GM18511 (cell line): Measurements from ENCODE around the gene NR0B2.

Experiments used
- ATAC-seq: cut with Tn5 transposase; IDR thresholded peaks from one replicate; pipeline ENCODE4 v1.9.1; 2021; ENCODE audit warnings: mild to moderate bottlenecking, moderate library complexity; ENCODE audit not compliant: unreplicated experiment

Gene NR0B2

GRCh38 chr1:26938004-26938658 is 24.4 kb upstream of the NR0B2 start:
- no peak for ATAC-seq

DNA sequence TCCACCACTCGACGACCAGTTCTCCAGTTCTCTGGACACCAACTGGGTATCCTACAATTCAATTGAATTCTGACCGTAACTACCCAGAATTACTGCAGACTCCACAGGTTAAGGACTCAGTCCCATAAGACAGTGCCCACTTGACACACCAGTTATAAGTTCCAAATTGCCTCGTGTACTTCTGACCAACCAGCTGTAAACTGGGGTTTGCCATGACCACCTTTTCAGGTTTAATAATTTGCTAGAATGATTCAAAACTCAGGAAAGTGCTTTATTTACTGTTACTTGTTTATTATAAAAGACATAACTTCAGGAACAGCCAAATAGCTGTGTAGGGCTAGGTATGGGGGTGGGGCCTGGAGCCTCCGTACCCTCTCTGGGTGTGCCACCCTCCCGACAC is 23.0 kb upstream of the NR0B2 start:
- ATAC-seq = no peak

DNA sequence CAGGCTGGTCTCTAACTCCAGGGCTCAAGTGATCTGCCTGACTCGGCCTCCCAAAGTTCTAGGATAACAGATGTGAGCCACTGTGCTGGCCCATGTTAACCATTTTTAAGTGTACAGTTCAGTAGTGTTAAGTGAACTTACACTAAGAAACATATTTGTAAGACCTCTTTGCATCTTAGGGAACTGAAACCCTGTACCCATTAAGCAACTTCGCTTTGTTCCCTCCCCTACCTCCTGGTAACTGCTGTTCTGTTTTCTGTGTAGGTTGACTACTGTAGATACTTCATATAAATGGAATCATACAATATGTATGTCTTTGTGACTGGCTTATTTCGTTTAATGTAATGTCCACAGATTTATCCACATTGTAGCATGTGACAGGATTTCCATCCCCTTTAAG is 18.8 kb upstream of the NR0B2 start:
- ATAC-seq = no peak

GRCh38 chr1:26923711-26924110 is 9.9 kb upstream of the NR0B2 start:
- no peak for ATAC-seq

- no peak for ATAC-seq
Observed at GRCh38 chr1:26922901-26923300, 9.1 kb upstream of the NR0B2 start.

DNA sequence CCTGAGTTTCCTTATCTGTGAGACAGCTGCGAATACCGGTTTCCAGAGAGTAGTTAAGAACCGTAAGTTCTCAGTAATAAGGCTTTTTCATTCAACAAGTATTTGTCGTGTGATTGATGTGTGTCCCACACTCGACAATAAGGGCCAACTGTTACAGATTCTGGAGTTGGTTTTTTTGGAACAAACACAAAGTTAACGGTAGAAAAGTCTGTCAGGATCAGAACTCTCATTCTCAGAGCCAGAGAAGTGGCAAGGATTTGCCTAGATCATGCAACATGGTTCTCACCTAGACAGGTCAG is 8.6 kb upstream of the NR0B2 start:
- ATAC-seq = no peak

DNA sequence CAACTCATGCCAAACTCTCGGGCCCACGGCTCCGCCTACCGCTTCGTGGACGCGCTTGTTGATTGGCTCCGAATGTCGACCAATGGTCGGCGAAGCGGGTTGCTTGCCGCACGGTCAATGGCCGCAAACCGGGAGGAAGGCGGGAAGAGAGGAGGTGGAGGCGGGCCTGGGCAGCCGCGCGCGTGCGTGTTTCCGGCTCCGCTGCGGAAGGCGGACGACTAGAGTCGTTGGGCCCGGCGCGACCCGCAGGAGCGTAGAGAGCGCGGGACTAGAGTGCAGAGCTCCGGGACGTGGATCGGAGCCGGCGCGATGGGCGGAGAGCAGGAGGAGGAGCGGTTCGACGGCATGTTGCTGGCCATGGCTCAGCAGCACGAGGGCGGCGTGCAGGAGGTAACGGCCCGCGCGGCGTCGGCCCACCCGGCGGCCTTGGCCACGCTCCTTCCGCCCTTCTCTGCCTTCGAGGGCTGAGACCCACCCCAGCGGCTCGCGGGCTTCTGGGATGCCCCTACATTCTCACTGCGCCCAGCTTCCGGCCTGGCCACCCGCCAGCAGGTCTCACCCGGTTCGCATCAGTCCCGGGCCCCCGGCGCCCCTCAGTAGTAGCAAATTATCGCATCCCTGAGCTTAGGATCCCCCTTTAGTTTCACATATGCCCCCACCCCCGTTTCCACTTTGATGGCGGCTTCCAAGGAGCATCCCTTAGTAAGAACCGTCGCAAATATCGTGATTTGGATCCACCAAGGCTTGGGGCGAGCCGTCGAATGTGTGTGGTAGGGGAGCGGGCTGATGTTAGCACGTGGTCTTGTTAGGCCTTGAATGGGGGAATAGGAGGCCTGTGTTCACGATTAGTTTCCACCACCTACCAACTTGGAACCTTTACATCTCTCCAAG is 8.0 kb upstream of the NR0B2 start, which contains the start of gene NUDC:
Gene NUDC (plus strand): TSS at position 204 of the 891 bp plus-strand sequence. CDS start 106 bp downstream, at position 310.
- ATAC-seq = peak; percentile 98

GRCh38 chr1:26921126-26921539 is 7.4 kb upstream of the NR0B2 start:
- peak; percentile 24 for ATAC-seq

DNA sequence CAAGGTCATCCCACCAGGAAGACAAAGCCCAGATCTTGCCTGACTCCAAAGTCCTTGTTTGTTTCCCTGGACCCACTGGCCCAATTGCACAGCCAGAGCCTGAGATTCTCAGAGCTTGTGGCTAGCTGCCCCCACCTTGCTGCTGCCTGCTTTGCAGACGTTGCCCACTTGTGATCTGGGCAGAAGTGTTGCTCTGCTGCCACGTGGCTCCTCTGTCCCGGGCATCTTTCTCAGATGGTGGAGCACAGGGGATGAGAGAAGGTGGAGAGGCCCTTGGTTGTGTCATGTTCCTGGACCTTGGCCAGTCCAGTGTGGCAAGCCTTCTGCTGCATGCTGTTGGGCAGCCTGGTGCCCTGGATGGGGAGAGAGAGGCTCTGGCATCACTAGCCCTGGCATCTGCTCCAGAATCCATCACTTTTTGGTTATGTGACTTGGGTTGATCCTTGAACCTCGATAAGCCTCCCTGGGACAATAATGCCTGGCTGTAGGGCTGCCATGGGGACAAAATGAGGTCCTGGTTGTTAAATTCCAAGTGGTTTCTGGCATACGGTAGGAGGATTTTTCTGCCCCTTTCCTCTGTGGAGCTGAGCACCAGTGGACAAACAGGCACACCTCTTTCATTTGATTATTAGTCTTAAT is 1.5 kb upstream of the NR0B2 start:
- no peak for ATAC-seq

DNA sequence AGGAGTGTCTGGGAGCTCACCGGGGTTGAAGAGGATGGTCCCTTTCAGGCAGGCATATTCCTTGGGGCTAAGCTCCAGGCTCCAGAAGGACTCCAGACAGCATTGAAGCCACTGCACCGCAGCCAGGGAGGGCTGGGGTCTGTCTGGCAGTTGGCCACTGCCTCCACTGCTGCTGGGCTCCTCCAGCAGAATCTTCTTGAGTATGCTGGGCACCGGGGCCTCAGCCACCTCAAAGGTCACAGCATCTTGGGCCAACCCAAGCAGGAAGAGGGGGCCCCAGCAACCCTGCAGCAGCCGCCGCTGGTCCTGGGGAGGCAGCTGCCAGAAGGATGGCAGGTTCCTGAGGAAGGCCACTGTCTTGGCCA is 404 bp downstream of the NR0B2 start:
- no peak for ATAC-seq

GRCh38 chr1:26912147-26912490 is 1.7 kb downstream of the NR0B2 start:
- no peak for ATAC-seq

DNA sequence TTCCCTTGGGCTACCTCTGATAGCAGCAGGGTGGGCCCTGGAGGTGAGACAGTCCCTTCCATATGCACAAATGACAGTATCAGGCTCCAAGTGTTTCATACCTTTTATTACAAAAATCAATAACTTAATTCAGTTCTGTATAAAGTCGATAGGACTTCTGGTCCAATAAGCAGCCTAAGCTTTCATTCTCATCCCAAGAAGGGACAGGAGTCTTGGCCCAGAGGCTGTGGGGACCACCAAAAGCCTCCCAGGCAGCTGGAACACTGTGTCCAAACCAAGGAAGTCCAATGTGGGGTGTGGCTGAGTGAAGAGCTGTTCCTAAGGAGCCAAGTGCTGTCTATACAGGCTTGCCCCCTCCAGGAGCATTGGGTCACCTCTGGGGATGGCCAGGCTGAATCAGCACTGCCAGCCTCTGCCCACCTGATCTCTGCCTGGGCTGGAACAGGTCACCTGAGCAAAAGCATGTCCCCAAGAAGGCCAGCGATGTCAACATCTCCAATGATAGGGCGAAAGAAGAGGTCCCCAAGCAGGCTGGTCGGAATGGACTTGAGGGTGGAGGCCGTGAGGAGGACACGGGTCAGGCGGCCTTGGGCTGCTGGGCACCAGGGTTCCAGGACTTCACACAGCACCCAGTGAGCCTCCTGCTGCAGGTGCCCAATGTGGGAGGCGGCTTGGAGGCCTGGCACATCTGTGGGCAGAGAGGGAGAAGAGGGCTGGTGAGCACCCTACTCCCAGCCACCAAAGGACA is 2.2 kb downstream of the NR0B2 start:
- no peak for ATAC-seq

DNA sequence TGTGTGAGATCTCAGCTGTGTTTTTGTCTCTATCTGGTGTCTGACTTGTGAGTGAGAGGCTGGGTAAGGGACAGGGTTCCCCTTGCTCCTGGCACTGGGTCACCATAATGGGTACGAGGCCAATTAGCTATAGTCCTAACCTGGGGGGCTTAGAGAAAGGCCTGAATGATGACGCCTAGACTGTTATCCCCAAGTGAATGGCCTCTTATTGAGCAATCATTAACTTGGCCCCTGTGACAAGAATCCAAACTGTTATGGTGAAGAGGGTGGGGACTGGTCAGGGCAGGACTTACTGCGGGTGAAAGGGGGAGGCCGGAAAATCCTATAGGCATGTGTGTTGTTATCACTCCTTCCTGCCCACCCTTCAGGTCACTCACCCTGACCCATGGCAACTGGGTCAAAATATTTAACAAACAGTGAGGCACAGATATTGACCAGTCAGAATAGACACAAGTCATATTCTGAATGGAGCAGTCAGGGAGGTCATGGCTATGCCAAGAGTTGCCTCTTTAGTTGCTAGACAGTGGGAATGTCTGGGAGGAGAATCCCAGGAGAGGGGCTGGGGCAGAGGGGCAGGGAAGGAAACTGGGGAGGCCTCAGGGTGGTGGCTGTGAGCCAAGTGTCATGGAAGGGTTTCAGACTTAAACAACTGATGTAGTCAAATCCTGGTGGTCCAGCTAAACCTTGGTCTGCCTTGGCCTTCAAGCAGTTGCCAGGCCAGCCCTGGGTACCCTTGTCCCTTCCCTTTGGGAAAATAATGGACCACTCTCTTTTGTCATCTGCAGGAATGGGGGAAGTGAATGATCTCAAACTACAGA is 3.2 kb downstream of the NR0B2 start:
- no peak for ATAC-seq

- no peak for ATAC-seq
Observed at GRCh38 chr1:26909951-26910342, 3.8 kb downstream of the NR0B2 start.

- ATAC-seq = no peak
Observed at GRCh38 chr1:26907071-26907917, 6.5 kb downstream of the NR0B2 start.

- ATAC-seq = no peak
Observed at GRCh38 chr1:26900815-26901511, 12.8 kb downstream of the NR0B2 start.

DNA sequence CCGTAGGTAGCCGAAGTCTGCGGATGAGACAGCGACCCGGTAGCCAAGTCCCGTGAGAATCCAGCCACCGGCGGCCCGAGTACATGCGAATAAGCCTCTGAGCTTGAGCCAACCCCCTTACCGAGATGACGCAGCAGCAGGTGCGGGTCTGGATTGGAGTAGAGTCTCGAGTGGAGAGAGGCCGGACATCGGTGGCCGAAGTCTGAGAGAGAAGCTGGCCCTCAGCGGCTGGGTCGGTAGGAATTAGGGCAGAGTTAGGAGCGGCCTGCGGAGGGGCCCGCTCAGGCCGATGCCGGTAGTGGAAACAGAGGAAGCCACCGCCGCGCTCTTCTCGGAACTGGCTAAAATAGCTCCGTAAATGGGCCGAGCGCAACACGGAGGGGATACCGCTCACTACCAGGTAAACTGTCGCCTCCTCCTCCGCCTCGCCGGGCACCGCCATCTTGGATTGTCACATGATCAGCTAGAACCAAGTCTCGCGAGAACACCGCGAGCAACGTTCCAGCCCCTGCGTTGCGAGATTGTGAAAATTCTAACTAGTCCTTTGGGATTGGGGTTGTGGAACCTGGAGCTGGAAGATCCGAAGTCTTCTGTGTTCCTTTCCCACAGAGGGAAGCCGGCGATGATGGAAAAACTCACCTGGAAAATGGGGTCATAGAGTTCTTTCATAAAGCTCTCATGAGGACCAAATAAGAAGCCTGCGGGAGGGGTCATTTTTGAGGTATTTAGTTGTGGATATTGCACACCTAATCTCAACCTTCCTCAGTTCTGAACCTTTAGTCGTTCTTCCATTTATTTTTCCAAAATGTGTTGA is 13.6 kb downstream of the NR0B2 start, which contains the start of gene GPATCH3:
Gene GPATCH3 (minus strand): TSS at position 467 of the 814 bp plus-strand sequence. CDS start 25 bp downstream, at position 442.
- ATAC-seq = peak; percentile 69

DNA sequence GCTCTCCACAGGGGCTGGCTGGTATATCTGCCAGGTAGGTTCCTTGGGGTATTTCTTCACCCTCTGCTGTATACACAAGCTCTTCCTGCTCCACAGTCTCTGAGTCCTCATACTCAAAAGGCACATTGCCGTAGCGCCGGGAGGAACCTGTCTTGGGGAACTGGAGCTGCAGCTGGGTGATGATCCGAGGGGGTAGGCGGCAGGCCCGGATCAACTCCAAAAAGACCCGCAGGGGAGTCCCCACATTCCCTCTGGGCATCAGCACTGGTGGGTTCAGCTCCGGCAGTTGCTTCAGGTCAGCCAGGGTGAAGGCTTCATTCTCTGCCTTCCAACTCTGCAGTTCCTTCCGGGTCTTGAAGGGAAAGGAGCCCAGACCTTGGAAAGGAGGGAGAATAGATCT is 16.4 kb downstream of the NR0B2 start:
- ATAC-seq = no peak
